Stimulated activated CD4-positive, alpha-beta T cell treated with anti-CD3 and anti-CD28 coated beads, Interleukin-4, amount 100 ng/mL, for 4 hours (primary cell): ENCODE results near the gene PSD4.
A peak's percentile ranks its signal among the peaks of the same experiment; 100 is the strongest.

Source experiments
- DNase-seq, 2 experiments: peaks; one replicate each; pipeline ENCODE4 v3.0.0-alpha.2; 2020

The PSD4 gene

DNA sequence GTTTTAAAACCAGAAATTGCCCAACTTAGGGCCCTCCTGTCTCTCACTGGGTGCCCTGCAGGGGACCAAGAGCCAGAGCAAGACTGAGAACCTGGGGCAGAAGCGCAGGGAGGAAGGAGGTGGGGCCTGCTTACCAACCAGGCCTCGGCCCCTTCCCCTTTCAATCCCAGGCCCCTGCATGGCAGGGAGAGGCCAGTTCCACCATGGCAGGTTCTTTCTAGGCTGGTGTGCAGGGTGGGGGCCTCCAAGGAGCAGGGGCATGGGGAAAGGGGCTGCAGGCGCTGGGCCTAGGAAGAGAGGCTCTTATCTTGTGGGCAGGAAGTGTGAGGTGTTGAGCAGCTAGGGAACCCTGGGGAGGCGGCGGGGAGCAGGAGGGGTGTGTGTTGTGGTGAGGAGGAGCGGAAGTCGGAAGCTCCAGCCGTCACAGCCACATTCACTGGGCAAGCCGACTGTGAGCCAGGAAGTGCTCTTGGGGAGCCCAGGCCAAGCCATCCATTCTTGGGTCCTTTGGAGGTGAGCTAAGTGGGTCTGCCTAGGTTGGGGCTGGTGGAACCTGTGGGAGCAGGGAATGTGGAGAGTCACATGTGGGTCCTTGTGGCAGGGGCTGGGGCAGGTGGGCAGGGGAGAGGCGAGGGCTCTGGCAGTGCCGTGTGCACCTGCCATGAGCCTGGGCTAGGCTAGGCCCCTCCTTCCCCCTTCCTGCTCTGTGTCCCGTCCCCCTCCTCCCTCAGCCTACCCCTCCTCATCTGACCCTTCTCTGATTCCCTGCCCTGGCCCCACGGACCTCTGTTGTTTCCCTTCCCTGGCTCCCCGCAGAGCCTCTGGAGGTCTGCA lies at the start of gene PSD4:
Gene PSD4 (plus strand): TSS at position 430 of the 834 bp plus-strand sequence. CDS start 8,486 bp downstream, outside the sequence.
- peak; percentile 77 to 83 for DNase-seq

GRCh38 chr2:113124181-113124961 lies 49.4 kb upstream of the PSD4 start:
- DNase-seq: no peak

DNA sequence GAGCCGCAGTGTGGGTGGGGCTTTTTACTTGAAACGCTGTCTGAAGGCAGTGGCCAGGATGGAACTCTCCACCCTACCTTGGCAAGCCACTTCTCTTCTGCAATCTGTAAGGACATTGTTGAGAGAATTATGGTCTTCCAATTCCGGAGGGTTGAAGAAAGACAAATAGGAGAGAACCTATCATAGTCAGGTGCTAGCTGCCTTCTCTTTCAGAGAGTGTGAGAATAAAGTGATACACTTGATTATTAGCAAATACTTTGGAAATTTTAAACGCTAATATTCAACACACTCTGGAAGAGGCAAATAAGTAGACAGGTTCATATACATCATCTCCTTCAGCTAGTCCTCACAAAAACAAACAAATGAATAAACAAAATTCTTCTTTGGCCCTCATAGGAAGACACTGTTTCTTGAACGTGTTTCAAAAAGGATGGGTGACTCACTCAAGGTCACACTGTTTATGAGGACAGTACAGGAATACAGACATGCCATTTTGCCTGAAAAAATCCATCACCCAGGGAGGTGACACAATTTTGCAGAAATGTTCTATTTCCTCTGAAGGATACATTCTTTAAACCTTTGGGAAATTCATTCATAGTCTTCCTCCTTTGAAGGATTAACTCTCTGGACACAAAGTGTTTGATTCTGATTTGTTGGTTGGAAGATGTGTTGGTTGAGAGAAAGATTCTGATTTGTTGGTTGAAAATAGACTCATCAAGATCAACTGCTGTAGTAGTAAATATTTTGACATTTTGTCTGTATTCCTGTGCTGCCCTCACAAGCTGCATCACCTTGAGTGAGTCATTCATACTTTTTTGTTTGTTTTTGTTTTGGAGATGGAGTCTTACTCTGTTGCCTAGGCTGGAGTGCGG lies 48.6 kb upstream of the PSD4 start:
- DNase-seq: no peak

DNA sequence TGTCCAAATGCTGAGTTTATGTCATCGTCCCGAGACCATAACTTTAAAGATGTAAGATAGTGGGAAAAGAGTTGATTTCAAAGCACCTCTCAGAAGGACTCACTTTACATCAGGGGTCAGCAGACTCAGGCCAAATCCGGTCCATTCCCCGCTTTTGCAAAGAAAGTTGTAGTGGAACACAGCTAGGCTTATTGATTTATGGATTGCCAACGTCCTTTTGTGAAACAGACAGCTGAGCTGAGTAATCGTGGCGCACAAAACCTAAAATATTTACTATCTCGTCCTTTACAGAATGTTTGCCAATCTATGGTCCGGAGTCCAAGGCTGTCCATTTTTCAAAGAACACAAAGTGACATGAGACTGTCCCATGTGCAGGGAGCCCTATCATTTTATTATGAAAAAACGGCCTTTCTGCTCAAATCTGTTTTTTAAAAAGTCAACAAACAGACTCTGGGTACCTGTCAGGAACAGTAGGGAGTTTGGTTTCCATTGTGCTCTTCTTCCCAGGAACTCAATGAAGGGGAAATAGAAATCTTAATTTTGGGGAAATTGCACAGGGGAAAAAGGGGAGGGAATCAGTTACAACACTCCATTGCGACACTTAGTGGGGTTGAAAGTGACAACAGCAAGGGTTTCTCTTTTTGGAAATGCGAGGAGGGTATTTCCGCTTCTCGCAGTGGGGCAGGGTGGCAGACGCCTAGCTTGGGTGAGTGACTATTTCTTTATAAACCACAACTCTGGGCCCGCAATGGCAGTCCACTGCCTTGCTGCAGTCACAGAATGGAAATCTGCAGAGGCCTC lies 46.7 kb upstream of the PSD4 start, which contains the start of gene IL1RN:
Gene IL1RN (plus strand): TSS at position 754 of the 801 bp plus-strand sequence. CDS start 27 bp downstream, at position 781.
- no peak for DNase-seq

GRCh38 chr2:113127646-113128570 lies 45.9 kb upstream of the PSD4 start:
- DNase-seq: no peak

DNA sequence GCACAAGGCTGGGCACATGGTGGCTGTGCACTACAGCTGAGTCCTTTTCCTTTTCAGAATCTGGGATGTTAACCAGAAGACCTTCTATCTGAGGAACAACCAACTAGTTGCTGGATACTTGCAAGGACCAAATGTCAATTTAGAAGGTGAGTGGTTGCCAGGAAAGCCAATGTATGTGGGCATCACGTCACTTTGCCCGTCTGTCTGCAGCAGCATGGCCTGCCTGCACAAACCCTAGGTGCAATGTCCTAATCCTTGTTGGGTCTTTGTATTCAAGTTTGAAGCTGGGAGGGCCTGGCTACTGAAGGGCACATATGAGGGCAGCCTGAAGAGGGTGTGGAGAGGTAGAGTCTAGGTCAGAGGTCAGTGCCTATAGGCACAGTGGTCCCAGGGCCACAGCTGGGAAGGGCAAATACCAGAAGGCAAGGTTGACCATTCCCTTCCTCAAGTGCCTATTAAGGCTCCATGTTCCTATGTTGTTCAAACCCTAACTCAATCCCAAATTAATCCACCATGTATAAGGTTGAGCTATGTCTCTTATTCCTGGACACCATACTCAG lies 44.2 kb upstream of the PSD4 start:
- DNase-seq: no peak

DNA sequence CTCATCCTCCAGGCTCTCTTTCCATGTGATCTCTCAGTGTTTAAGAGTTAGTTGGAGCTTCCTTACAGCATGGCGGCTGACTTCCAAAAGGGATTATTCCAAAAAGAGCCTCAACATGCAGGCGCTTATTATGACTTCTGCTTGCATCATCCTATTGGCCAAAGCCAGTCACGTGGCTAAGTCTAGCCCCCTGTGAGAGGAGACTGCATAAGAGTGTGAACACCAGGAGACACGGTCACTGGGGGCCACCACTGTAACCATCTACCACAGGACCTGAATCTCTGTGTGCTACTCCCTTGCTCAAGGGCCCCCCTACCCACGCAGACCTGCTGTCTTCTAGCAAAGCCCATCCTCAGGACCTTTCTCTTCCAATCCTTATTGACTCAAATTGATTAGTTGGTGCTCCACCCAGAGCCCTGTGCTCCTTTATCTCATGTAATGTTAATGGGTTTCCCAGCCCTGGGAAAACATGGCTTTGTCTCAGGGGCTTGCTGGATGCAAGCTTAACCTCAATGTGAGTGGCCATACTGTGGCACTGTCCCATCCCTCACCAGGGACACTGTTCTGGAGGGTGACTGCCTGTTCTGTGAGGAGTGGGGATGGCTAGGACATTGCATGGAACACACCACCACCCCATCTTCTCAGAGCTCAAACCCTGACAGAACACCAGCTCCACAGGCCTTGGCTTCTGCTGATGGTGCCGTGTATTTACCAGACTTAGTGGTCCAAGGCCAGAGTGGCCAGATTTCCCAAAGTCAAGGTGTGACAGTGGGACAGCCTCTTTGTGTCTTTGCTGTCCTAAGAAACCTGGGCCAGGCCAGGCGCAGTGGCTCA lies 42.2 kb upstream of the PSD4 start:
- no peak for DNase-seq

DNA sequence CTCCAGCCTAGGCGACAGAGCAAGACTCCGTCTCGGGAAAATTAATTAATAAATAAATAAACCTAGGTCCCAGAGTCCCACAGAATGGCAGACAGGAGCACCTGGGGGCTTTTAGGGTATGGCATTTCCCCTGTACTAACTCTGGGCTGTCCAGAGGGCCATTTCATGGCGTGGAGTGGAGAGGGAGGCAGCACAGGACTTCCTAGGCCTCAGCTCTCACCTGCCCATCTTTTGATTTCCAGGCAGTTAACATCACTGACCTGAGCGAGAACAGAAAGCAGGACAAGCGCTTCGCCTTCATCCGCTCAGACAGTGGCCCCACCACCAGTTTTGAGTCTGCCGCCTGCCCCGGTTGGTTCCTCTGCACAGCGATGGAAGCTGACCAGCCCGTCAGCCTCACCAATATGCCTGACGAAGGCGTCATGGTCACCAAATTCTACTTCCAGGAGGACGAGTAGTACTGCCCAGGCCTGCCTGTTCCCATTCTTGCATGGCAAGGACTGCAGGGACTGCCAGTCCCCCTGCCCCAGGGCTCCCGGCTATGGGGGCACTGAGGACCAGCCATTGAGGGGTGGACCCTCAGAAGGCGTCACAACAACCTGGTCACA lies 41.3 kb upstream of the PSD4 start:
- DNase-seq: no peak

GRCh38 chr2:113133704-113134598 lies 39.8 kb upstream of the PSD4 start:
- DNase-seq: no peak

- DNase-seq: no peak
These were observed 39.1 kb upstream of the PSD4 start for GRCh38 chr2:113134717-113135116.

- DNase-seq: no peak
These were observed 38.5 kb upstream of the PSD4 start for GRCh38 chr2:113135317-113135716.

- no peak for DNase-seq
These were observed 36.7 kb upstream of the PSD4 start for GRCh38 chr2:113136828-113137775.

DNA sequence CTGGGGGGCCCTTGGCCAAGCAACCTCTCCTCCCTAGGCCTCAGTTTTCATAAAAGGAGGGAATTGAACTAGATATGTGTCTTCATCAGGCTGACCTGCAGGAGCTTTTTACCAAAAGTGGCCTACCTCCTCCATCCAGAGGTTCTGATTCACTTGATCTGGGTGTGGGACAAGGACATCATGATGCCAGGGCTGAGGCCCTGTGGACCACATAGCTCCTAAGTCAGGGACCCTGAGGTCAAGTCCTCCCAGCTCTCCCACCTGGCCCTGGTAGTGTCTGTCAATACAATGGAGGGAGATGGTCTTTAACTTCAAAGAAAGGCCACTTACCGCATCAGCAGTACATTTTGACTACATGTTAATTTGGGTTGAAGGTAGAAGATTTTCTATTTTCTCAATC lies 35.9 kb upstream of the PSD4 start:
- DNase-seq: no peak

DNA sequence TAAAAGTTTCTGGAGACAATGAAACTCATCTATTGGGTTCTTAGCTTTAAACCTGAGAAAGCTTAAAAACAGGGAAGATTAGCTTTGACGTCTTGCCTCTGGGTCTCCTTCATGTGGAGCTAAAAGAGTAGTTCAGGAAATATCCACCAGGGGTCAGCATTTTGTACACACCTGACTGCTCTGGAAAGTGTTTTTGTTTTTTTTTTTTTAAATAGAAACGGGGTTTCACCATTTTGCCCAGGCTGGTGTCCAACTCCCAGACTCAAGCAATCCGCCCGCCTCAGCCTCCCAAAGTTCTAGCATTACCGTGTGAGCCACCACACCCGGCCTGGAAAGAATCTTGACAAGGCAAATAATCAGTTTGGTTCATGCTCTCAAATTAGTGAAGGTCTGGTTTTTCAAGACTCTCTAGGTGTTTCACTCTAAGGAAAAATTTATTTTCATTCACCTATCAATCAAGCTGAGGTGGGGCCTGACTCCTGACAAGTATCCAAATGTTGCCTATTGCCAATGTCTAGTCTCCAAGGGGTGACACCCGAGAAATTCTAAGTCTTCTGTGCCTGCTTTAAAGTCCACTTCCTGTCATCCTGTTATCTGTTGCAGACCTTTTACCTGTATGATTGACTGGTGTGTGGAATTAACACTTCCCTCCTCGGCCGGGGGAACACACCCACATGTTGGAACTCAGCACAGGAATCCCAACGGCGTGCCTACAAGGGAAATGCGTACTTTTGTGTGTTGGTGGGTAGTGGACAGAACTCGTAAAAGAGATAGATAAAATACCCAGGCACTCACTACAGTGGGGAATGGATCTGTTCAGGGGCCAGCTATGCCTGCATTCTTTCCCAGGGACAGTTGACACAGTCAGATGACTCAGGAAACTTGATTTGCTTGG lies 35.1 kb upstream of the PSD4 start:
- peak in 1 of 2 experiments; percentile 28 for DNase-seq

DNA sequence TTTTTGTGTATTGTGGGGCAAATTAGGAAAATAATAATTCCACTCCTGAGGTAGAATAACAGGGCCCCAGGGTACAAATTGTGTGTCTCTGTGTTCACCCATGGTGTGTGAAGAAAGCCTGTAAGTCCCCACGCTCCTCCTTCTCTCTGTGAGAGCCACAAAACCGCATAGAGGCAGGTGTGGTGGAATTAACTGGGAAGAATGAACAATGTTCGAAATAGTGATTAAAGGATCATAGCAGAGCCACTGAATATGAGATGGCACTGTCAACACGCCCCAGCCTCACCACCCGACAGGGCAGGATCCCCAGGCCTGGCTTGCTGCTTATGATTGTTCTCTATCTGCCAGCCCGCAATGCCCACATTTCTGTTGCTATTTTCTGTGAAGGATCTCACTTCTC lies 32.3 kb upstream of the PSD4 start:
- no peak for DNase-seq

DNA sequence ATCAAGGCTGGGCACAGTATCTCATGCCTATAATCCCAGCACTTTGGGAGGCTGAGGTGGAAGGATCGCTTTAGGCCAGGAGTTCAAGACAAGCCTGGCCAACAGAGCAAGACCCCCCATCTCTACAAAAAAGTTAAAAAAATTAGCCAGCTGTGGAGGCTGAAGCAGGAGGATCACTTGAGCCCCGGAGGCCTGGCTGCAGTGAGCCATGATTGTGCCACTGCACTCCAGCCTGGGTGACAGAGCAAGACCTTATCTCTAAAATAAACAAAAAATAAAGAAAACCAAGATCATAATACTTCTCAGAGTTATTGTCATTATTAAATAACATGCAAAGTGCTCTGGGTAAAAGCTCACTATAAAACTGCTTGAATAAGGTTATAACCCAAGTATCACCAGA lies 31.5 kb upstream of the PSD4 start:
- no peak for DNase-seq
